HepG2 (cell line): ENCODE data around the gene TBCCD1. TPM values are rescaled to one million over a fixed set of nuclear protein-coding genes. Genes with fewer than 3 reads are reported as not detected.
A peak's percentile ranks its signal among the peaks of the same experiment; 100 is the strongest.

Source experiments
- EEA1 ChIP-seq: sonication (generic); formaldehyde crosslinking; IDR thresholded peaks from 2 replicates; pipeline ENCODE4 v1.5.1; 2020; ENCODE audit warnings: mild to moderate bottlenecking, missing genetic modification reagents, borderline replicate concordance
- FOSL1 ChIP-seq: sonication (generic); formaldehyde crosslinking; IDR thresholded peaks from 2 replicates; pipeline ENCODE4 v1.9.0; 2021; ENCODE audit warnings: missing genetic modification reagents, borderline replicate concordance
- HDAC6 ChIP-seq: fragments of 200-600 bp; sonication (generic); IDR thresholded peaks from 2 replicates; pipeline ENCODE4 v1.7.0; 2017; ENCODE audit warnings: mild to moderate bottlenecking, antibody characterized with exemption, low read length, low read depth
- HMG20B ChIP-seq: conservative IDR thresholded peaks from 2 replicates; pipeline ENCODE4 v1.6.1; 2016; ENCODE audit warnings: missing genetic modification reagents, missing compliant biosample characterization
- HNRNPK ChIP-seq: fragments of 200-400 bp; formaldehyde crosslinking; IDR thresholded peaks from 2 replicates; pipeline ENCODE4 v1.6.1; 2018; ENCODE audit warnings: low read length, low read depth, moderate library complexity, mild to moderate bottlenecking; ENCODE audit not compliant: poor library complexity, severe bottlenecking
- KDM1A ChIP-seq: IDR thresholded peaks from 2 replicates; pipeline ENCODE4 v1.6.1; 2016; ENCODE audit warnings: missing compliant biosample characterization
- MAFK ChIP-seq, 2 experiments: IDR thresholded peaks in 1 of 2; conservative IDR thresholded peaks in 1 of 2; 2 replicates each; pipeline ENCODE4 v1.6.1; 2011; ENCODE audit warnings: improper control_type of control experiment in 2 of 2, low read length in 2 of 2
- MED13 ChIP-seq: sonication (generic); formaldehyde crosslinking; IDR thresholded peaks from 2 replicates; pipeline ENCODE4 v1.5.0; 2020; ENCODE audit warnings: missing genetic modification reagents
- MEIS2 ChIP-seq: sonication (generic); formaldehyde crosslinking; IDR thresholded peaks from 2 replicates; pipeline ENCODE4 v1.9.0; 2021; ENCODE audit warnings: mild to moderate bottlenecking, missing genetic modification reagents
- NFE2L1 ChIP-seq: sonication (generic); formaldehyde crosslinking; IDR thresholded peaks from 2 replicates; pipeline ENCODE4 v1.4.0; 2020; ENCODE audit warnings: missing genetic modification reagents, mild to moderate bottlenecking, borderline replicate concordance
- PPARG ChIP-seq: conservative IDR thresholded peaks from 2 replicates; pipeline ENCODE4 v1.6.1; 2016; ENCODE audit warnings: missing biosample characterization, missing genetic modification reagents
- RARA ChIP-seq: IDR thresholded peaks from 2 replicates; pipeline ENCODE4 v1.6.1; 2016; ENCODE audit warnings: missing genetic modification reagents, missing compliant biosample characterization
- RXRB ChIP-seq: IDR thresholded peaks from 2 replicates; pipeline ENCODE4 v1.6.1; 2016; ENCODE audit warnings: borderline replicate concordance, missing genetic modification reagents, missing compliant biosample characterization
- SALL1 ChIP-seq: sonication (generic); formaldehyde crosslinking; IDR thresholded peaks from 2 replicates; pipeline ENCODE4 v1.8.0; 2022; ENCODE audit warnings: mild to moderate bottlenecking, missing genetic modification reagents
- TARDBP ChIP-seq: sonication (generic); formaldehyde crosslinking; IDR thresholded peaks from 2 replicates; pipeline ENCODE4 v1.8.0; 2022; ENCODE audit warnings: mild to moderate bottlenecking, missing genetic modification reagents
- ZFP1 ChIP-seq: IDR thresholded peaks from 2 replicates; pipeline ENCODE4 v1.6.1; 2016
- ZKSCAN8 ChIP-seq: IDR thresholded peaks from 2 replicates; pipeline ENCODE4 v1.6.1; 2016; ENCODE audit warnings: borderline replicate concordance, missing genetic modification reagents, missing compliant biosample characterization
- ZNF331 ChIP-seq: sonication (generic); formaldehyde crosslinking; IDR thresholded peaks from 2 replicates; pipeline ENCODE4 v1.4.0; 2020; ENCODE audit warnings: missing genetic modification reagents
- ZNF337 ChIP-seq: sonication (generic); formaldehyde crosslinking; IDR thresholded peaks from 2 replicates; pipeline ENCODE4 v1.5.1; 2020; ENCODE audit warnings: missing genetic modification reagents, low read depth, mild to moderate bottlenecking, borderline replicate concordance
- ZNF644 ChIP-seq: IDR thresholded peaks from 2 replicates; pipeline ENCODE4 v1.6.1; 2016; ENCODE audit warnings: low read depth
- ZNF670 ChIP-seq: sonication (generic); formaldehyde crosslinking; IDR thresholded peaks from 2 replicates; pipeline ENCODE4 v1.8.0; 2022; ENCODE audit warnings: mild to moderate bottlenecking, missing genetic modification reagents, borderline replicate concordance
- polyA plus RNA-seq, 8 experiments: library from polyadenylated mRNA; depleted of rRNA in 3 of 8; stranded (reverse) in 7 of 8; unstranded in 1 of 8; fragments of >200 nt; fragmentation: Illumina TruSeq in 4 of 8; extraction: Trizol in 4 of 8; gene quantifications; 2 replicates each; pipeline versions ENCODE4 v1.2.1 to v1.2.3, GENCODE V29; 2011 to 2016; ENCODE audit warnings: low read depth in 4 of 8, missing spikeins in 1 of 8, mixed read lengths in 1 of 8; ENCODE audit not compliant: insufficient read depth in 1 of 8
- total RNA-seq, 5 experiments: library from RNA; depleted of rRNA; stranded (reverse); fragments of >200 nt; fragmentation: Illumina TruSeq; extraction: Trizol; gene quantifications; 2 replicates each; pipeline ENCODE4 v1.2.3, GENCODE V29; 2016; ENCODE audit warnings: low read depth in 1 of 5
- TF ChIP-seq, protein P1 (sequence below): sonication (generic); formaldehyde crosslinking; conservative IDR thresholded peaks from 2 replicates; pipeline ENCODE4 v1.4.0; 2020; ENCODE audit warnings: missing genetic modification reagents
- TF ChIP-seq, protein P2 (sequence below): IDR thresholded peaks from 2 replicates; pipeline ENCODE4 v1.6.1; 2012; ENCODE audit warnings: low read depth, low read length, improper control_type of control experiment
- TF ChIP-seq, protein P3 (sequence below): sonication (generic); formaldehyde crosslinking; IDR thresholded peaks from 2 replicates; pipeline ENCODE4 v1.4.0; 2020; ENCODE audit warnings: mild to moderate bottlenecking, missing genetic modification reagents
- TF ChIP-seq, protein P4 (sequence below): sonication (generic); formaldehyde crosslinking; IDR thresholded peaks from 2 replicates; pipeline ENCODE4 v1.4.0; 2020; ENCODE audit warnings: missing genetic modification reagents
- TF ChIP-seq, protein P5 (sequence below), 2 experiments: fragments of 450-650 bp in 1 of 2; sonication (generic) in 1 of 2; formaldehyde crosslinking; IDR thresholded peaks; 2 replicates each; pipeline versions ENCODE4 v1.5.0 to v1.8.0; 2020 to 2022; ENCODE audit warnings: mild to moderate bottlenecking in 1 of 2, missing genetic modification reagents in 1 of 2

TBCCD1 gene
- total and polyA plus RNA-seq, 2 of the 13 experiments (the other 11 are each of a cell fraction or from before 2014, with no cell fraction given) = 13.6 to 16.2 TPM

DNA sequence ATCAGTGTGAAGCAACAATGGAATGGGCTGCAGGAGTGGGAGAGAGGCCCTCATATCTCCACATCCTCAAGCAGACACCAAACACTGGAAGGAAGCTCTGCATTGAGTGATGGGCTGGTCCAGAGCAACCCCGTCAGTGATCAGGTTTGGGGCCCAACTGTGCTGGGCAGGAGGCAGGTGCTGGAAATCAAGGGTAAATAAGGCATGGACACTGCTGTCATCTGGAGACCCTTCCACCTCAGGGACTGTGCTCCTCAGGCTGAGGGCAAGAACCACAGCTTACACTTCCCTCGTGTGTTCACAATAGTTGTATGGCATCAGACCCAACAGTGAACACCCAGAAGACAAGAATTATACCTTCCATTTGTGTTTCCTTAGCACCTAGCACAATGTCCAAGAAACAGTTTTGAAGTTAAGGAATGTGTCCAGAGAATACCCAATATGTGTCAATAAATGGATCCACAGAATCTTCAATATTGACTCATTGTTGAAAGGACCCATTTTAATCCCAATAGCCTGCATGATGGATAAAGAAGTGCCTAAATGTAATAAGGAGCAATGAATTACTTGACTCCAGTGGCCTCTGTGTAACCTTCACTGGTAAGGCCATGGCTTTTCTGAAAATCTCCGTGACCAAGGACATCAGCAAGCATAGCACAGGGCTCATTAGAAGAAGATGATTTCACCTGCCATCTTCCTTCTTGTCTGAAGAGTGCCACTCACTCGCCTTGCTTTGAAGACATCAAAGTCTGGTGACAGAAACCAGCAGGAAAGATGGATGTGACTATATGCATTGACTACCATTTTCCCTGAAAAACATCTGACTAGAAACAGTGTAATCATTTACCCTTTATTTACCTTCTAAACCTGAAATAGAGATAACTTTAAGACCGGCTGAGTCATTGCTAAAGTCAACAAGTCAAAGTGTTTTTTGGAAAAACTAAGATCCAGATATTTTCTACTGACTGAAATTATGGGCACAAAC lies 38.7 kb upstream of the TBCCD1 start (continued):
- TF ChIP-seq, protein P1, sequence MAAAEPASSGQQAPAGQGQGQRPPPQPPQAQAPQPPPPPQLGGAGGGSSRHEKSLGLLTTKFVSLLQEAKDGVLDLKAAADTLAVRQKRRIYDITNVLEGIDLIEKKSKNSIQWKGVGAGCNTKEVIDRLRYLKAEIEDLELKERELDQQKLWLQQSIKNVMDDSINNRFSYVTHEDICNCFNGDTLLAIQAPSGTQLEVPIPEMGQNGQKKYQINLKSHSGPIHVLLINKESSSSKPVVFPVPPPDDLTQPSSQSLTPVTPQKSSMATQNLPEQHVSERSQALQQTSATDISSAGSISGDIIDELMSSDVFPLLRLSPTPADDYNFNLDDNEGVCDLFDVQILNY (CRISPR knock-in tag) = no peak
- TF ChIP-seq HNRNPK (no peak), HMG20B (CRISPR knock-in tag) (0 out of 2 replicates have a peak, but pooled peaks have one; percentile 51), HDAC6 (no peak), PPARG (CRISPR knock-in tag) (peak; percentile 82), ZNF644 (CRISPR knock-in tag) (peak; percentile 98), MAFK (conservative IDR thresholded peaks at IDR 0.05 in 1 of 2, IDR thresholded peaks at IDR 0.05 in 1 of 2; ENCODE audit: low read length in 2 of 2) (no peak), RARA (CRISPR knock-in tag) (peak; percentile 80), MED13 (peak; percentile 83), MEIS2 (CRISPR knock-in tag) (peak; percentile 98), ZNF331 (CRISPR knock-in tag) (peak; percentile 82), RXRB (CRISPR knock-in tag) (peak; percentile 89), EEA1 (CRISPR knock-in tag) (no peak), ZFP1 (CRISPR knock-in tag) (no peak), TARDBP (peak; percentile 66; the same call in 1 of the 2 replicates), NFE2L1 (no peak), ZKSCAN8 (CRISPR knock-in tag) (peak; percentile 37; the same call in 1 of the 2 replicates), KDM1A (CRISPR knock-in tag) (0 out of 2 replicates have a peak, but pooled peaks have one; percentile 16), ZNF670 (CRISPR knock-in tag) (0 out of 2 replicates have a peak, but pooled peaks have one; percentile 71), FOSL1 (CRISPR knock-in tag) (peak; percentile 97), ZNF337 (CRISPR knock-in tag) (0 out of 2 replicates have a peak, but pooled peaks have one; percentile 41), SALL1 (CRISPR knock-in tag) (peak; percentile 25; the same call in 1 of the 2 replicates)
- TF ChIP-seq, protein P2, sequence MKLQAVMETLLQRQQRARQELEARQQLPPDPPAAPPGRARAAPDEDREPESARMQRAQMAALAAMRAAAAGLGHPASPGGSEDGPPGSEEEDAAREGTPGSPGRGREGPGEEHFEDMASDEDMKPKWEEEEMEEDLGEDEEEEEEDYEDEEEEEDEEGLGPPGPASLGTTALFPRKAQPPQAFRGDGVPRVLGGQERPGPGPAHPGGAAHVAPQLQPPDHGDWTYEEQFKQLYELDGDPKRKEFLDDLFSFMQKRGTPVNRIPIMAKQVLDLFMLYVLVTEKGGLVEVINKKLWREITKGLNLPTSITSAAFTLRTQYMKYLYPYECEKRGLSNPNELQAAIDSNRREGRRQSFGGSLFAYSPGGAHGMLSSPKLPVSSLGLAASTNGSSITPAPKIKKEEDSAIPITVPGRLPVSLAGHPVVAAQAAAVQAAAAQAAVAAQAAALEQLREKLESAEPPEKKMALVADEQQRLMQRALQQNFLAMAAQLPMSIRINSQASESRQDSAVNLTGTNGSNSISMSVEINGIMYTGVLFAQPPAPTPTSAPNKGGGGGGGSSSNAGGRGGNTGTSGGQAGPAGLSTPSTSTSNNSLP = peak; percentile 77
- TF ChIP-seq, protein P3, sequence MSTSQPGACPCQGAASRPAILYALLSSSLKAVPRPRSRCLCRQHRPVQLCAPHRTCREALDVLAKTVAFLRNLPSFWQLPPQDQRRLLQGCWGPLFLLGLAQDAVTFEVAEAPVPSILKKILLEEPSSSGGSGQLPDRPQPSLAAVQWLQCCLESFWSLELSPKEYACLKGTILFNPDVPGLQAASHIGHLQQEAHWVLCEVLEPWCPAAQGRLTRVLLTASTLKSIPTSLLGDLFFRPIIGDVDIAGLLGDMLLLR = no peak
- TF ChIP-seq, protein P4, sequence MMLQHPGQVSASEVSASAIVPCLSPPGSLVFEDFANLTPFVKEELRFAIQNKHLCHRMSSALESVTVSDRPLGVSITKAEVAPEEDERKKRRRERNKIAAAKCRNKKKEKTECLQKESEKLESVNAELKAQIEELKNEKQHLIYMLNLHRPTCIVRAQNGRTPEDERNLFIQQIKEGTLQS = peak; percentile 96
- TF ChIP-seq, protein P5, sequence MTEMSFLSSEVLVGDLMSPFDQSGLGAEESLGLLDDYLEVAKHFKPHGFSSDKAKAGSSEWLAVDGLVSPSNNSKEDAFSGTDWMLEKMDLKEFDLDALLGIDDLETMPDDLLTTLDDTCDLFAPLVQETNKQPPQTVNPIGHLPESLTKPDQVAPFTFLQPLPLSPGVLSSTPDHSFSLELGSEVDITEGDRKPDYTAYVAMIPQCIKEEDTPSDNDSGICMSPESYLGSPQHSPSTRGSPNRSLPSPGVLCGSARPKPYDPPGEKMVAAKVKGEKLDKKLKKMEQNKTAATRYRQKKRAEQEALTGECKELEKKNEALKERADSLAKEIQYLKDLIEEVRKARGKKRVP (CRISPR knock-in tag; IDR thresholded peaks at IDR 0.05) = peak in 1 of 2 experiments; percentile 64; a peak in 1 of 4 replicates
